ENCODE measurements around the gene SLC25A30.

Gene SLC25A30

GRCh38 chr13:45356966-45357672, 61.1 kb downstream of the SLC25A30 start:
- peak; percentile 22; the same call in 1 of the 3 replicates for ATAC-seq (ENCODE audit: insufficient read depth, low read depth)
- no peaks in the 10 kb centered on the region for H3K4me1 ChIP-seq (ENCODE audit: insufficient read depth, low read length)
- no peak overlapping the region for H3K4me3 ChIP-seq (ENCODE audit: low read depth in 1 of 2, low read length in 2 of 2)
- H3K27ac ChIP-seq (ENCODE audit: low read length): no peak overlapping the region
- no peak for TF ChIP-seq EZH2 (IDR thresholded peaks at IDR 0.05; ENCODE audit: borderline replicate concordance, low read depth, low read length, severe bottlenecking)
- no peak for TF ChIP-seq CTCF (IDR thresholded peaks at IDR 0.05; ENCODE audit: borderline replicate concordance, extremely low read depth, low read length, poor library complexity, severe bottlenecking)
- H3K9me3 ChIP-seq (ENCODE audit: insufficient read depth, low read length, severe bottlenecking): peaks cover under 1% of the 10 kb centered on the region
- H3K79me2 ChIP-seq (ENCODE audit: insufficient read depth, low read length): no peaks in the 10 kb centered on the region
- H3K4me2 ChIP-seq (ENCODE audit: insufficient read depth, low read length): no peak overlapping the region
- H4K20me1 ChIP-seq (ENCODE audit: insufficient read depth, low read length): no peaks in the 10 kb centered on the region
- H3K27me3 ChIP-seq (ENCODE audit: insufficient read depth, low read length, poor library complexity): no peaks in the 10 kb centered on the region
- no peak for DNase-seq
- H2AFZ ChIP-seq (ENCODE audit: low read depth, low read length): no peak overlapping the region
- H3K9ac ChIP-seq (ENCODE audit: low read depth, low read length): no peak overlapping the region
- H3K36me3 ChIP-seq (ENCODE audit: insufficient read depth, low read length): peaks cover 16% of the 10 kb centered on the region

GRCh38 chr13:45353895-45354294, 64.3 kb downstream of the SLC25A30 start:
- DNase-seq (no peak), ATAC-seq (ENCODE audit: insufficient read depth, low read depth) (no peak)
- H4K20me1 ChIP-seq (ENCODE audit: insufficient read depth, low read length): no peaks in the 10 kb centered on the region
- H3K27me3 ChIP-seq (ENCODE audit: insufficient read depth, low read length, poor library complexity): no peaks in the 10 kb centered on the region
- no peaks in the 10 kb centered on the region for H3K79me2 ChIP-seq (ENCODE audit: insufficient read depth, low read length)
- TF ChIP-seq EZH2 (IDR thresholded peaks at IDR 0.05; ENCODE audit: borderline replicate concordance, low read depth, low read length, severe bottlenecking) (no peak), CTCF (IDR thresholded peaks at IDR 0.05; ENCODE audit: borderline replicate concordance, extremely low read depth, low read length, poor library complexity, severe bottlenecking) (no peak)
- H3K4me1 ChIP-seq (ENCODE audit: insufficient read depth, low read length): no peaks in the 10 kb centered on the region
- no peak overlapping the region for H3K4me3 ChIP-seq (ENCODE audit: low read depth in 1 of 2, low read length in 2 of 2)
- no peak overlapping the region for H3K4me2 ChIP-seq (ENCODE audit: insufficient read depth, low read length)
- no peak overlapping the region for H3K9ac ChIP-seq (ENCODE audit: low read depth, low read length)
- H3K27ac ChIP-seq (ENCODE audit: low read length): no peak overlapping the region
- H3K36me3 ChIP-seq (ENCODE audit: insufficient read depth, low read length): peaks cover 16% of the 10 kb centered on the region
- H2AFZ ChIP-seq (ENCODE audit: low read depth, low read length): no peak overlapping the region
- H3K9me3 ChIP-seq (ENCODE audit: insufficient read depth, low read length, severe bottlenecking): no peaks in the 10 kb centered on the region

- H3K27ac ChIP-seq (ENCODE audit: low read length): no peak overlapping the region
- H3K36me3 ChIP-seq (ENCODE audit: insufficient read depth, low read length): peaks cover 13% of the 10 kb centered on the region
- H3K4me3 ChIP-seq (ENCODE audit: low read depth in 1 of 2, low read length in 2 of 2): no peak overlapping the region
- DNase-seq (no peak), ATAC-seq (ENCODE audit: insufficient read depth, low read depth) (no peak)
- H3K27me3 ChIP-seq (ENCODE audit: insufficient read depth, low read length, poor library complexity): no peaks in the 10 kb centered on the region
- H3K9me3 ChIP-seq (ENCODE audit: insufficient read depth, low read length, severe bottlenecking): no peaks in the 10 kb centered on the region
- TF ChIP-seq CTCF (IDR thresholded peaks at IDR 0.05; ENCODE audit: borderline replicate concordance, extremely low read depth, low read length, poor library complexity, severe bottlenecking) (no peak), EZH2 (IDR thresholded peaks at IDR 0.05; ENCODE audit: borderline replicate concordance, low read depth, low read length, severe bottlenecking) (no peak)
- no peak overlapping the region for H3K9ac ChIP-seq (ENCODE audit: low read depth, low read length)
- no peak overlapping the region for H3K4me2 ChIP-seq (ENCODE audit: insufficient read depth, low read length)
- no peaks in the 10 kb centered on the region for H4K20me1 ChIP-seq (ENCODE audit: insufficient read depth, low read length)
- H2AFZ ChIP-seq (ENCODE audit: low read depth, low read length): no peak overlapping the region
- no peaks in the 10 kb centered on the region for H3K4me1 ChIP-seq (ENCODE audit: insufficient read depth, low read length)
- no peaks in the 10 kb centered on the region for H3K79me2 ChIP-seq (ENCODE audit: insufficient read depth, low read length)
Measured at GRCh38 chr13:45352031-45352430, 66.1 kb downstream of the SLC25A30 start.
